GM12873 (cell line): ENCODE results near the gene CDK8.

Experiments used
- CTCF ChIP-seq: IDR thresholded peaks from 2 replicates; pipeline ENCODE4 v1.5.1; 2012; ENCODE audit warnings: low read depth, mild to moderate bottlenecking, moderate library complexity, low read length, control low read depth; ENCODE audit not compliant: insufficient read depth; ENCODE audit errors: missing control alignments

The CDK8 gene

GRCh38 chr13:26382366-26382765 is 128.4 kb downstream of the CDK8 start:
- no peak for TF ChIP-seq CTCF

DNA sequence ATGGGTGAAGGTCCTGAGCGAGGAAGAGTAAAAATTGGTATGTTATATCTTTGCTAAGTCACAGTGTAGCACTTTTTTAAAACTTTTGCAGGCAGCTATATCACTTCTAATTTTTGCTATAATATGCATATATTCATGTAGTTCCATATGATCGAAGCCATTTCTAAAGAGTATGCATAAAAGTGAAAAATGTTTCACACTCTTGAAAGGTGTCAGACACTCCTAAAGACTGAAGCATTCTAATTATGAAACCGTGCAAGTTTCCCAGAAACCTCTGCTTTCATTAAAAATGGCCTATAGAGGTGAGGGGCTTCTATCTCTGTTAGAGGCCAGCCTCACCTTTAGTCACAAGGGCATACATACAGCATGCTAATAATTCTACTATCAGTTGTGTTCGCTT is 128.9 kb downstream of the CDK8 start:
- TF ChIP-seq CTCF: no peak

GRCh38 chr13:26384587-26384986 is 130.7 kb downstream of the CDK8 start:
- no peak for TF ChIP-seq CTCF

DNA sequence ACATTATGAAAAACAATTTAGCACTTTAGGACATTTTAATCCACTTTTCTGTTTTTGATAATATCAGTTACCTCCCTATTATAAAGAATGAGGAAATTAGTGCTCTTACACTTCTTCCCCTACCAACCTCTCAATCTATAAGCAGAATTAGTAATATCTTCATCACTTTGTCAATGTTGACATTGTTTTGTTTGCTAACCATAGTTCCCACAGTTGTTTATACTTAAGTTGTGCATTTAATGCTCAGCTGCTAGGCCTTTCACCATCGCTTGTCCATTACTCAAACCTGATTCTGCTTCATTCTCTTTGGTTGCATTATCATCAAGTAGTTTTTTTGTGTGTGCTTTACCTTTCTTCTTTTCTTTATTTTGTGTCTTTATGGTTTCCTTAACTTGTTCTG is 132.1 kb downstream of the CDK8 start:
- no peak for TF ChIP-seq CTCF

GRCh38 chr13:26390203-26390602 is 136.3 kb downstream of the CDK8 start:
- TF ChIP-seq CTCF: no peak

- TF ChIP-seq CTCF: no peak
Observed at GRCh38 chr13:26400545-26400944, 146.6 kb downstream of the CDK8 start.

- TF ChIP-seq CTCF: no peak
Observed at GRCh38 chr13:26401069-26401468, 147.1 kb downstream of the CDK8 start.

DNA sequence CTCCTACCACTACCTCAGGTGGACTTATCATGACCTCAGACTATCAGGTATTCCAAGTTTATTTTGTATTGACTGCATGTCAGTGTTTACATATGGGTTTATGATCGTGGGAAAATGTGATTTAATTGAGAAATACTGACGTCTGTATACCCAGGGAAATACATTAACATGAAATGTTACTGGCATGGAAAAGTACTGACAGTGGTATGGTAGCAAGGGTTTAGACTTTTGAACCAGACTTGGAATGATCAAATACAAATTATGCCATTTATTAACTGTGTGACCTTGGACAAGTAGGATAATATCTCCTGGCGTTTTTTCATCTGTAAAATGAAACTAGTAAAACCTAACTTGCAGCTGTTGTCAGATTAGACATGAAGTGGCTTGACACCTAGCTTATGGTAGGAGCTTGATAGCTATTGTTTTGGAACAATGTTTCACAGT is 147.7 kb downstream of the CDK8 start:
- no peak for TF ChIP-seq CTCF
